BLaER1 treated with 17β-estradiol and CSF1 and Interleukin-3, amounts not matched to agents 10 nM and 100 nM (cell line): Measurements from ENCODE around the gene PI4KA.

Experiments used
- H3K27ac ChIP-seq, 11 experiments: shearing (Covaris generic); formaldehyde crosslinking; 2 replicates each; pipeline ENCODE4 v1.8.1; 2022
- H3K27me3 ChIP-seq, 11 experiments: shearing (Covaris generic); formaldehyde crosslinking; 2 replicates each; pipeline ENCODE4 v1.8.1; 2022
- H3K36me3 ChIP-seq, 11 experiments: shearing (Covaris generic); formaldehyde crosslinking; 2 replicates each; pipeline ENCODE4 v1.8.1; 2022
- H3K4me1 ChIP-seq, 10 experiments: shearing (Covaris generic); formaldehyde crosslinking; 2 replicates each; pipeline ENCODE4 v1.8.1; 2022
- H3K4me2 ChIP-seq, 11 experiments: shearing (Covaris generic); formaldehyde crosslinking; 2 replicates each; pipeline ENCODE4 v1.8.1; 2022
- H3K4me3 ChIP-seq, 10 experiments: shearing (Covaris generic); formaldehyde crosslinking; 2 replicates each; pipeline ENCODE4 v1.8.1; 2022
- H3K9ac ChIP-seq, 11 experiments: shearing (Covaris generic); formaldehyde crosslinking; 2 replicates each; pipeline ENCODE4 v1.8.1; 2022
- H3K9me3 ChIP-seq, 11 experiments: shearing (Covaris generic); formaldehyde crosslinking; replicated peaks in 1 of 11; 2 replicates each; pipeline ENCODE4 v1.8.1; 2022
- H4K20me1 ChIP-seq, 11 experiments: shearing (Covaris generic); formaldehyde crosslinking; 2 replicates each; pipeline ENCODE4 v1.8.1; 2022
- Cebpa-rat ChIP-seq, 11 experiments: shearing (Covaris generic); IDR thresholded peaks; 2 replicates each; pipeline ENCODE4 v1.8.1; 2022

Gene PI4KA

DNA sequence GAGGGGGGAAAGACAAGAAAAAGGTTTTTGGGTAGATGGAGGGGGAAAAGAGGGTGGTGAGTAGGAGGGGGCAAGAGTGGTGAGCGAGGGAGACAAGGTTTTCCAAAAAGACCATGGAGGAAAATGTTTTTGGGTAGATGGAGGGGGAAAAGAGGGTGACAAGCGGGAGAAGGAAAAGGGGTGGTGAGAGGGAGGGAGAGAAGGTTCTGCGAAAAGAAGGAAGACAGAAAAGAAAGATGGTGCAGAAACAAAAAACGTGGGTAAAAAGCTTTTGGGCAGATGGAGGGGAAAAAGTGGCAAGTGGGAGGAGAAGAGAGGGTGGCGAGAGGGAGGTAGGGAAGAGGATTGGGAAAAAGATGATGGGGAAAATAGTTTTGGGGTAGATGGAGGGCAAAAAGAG, 200.6 kb downstream of the PI4KA start:
- H4K20me1 ChIP-seq, result no peaks in the 10 kb centered on the region
- H3K9ac ChIP-seq, result no peak overlapping the region
- H3K9me3 ChIP-seq, result peaks cover 4 to 8% (median 6%) of the 10 kb centered on the region in 11 experiments; a peak in 20 of 22 replicates
- no peak overlapping the region for H3K27ac ChIP-seq
- H3K4me1 ChIP-seq, result peaks cover 0 to 6% (median 0%) of the 10 kb centered on the region in 10 experiments; a peak in 1 of 20 replicates
- no peaks in the 10 kb centered on the region for H3K27me3 ChIP-seq
- H3K4me2 ChIP-seq, result no peak overlapping the region
- no peaks in the 10 kb centered on the region for H3K36me3 ChIP-seq
- no peak for TF ChIP-seq Cebpa-rat (IDR thresholded peaks at IDR 0.05)
- H3K4me3 ChIP-seq, result no peak overlapping the region
